B cell (primary cell): ENCODE results near the gene GBE1.

Experiments
- CTCF ChIP-seq: fragments of 200-600 bp; IDR thresholded peaks from one replicate; pipeline ENCODE4 v1.8.0; 2022; ENCODE audit warnings: antibody characterized with exemption, mild to moderate bottlenecking
- EZH2 ChIP-seq: IDR thresholded peaks from 2 replicates; pipeline ENCODE4 v1.6.1; 2012; ENCODE audit warnings: borderline replicate concordance, low read depth, mild to moderate bottlenecking, moderate library complexity, low read length; ENCODE audit not compliant: insufficient read depth, poor library complexity, severe bottlenecking

- TF ChIP-seq CTCF (peak; percentile 96), EZH2 (no peak)
Measured at GRCh38 chr3:81490541-81491288, 270.7 kb downstream of the GBE1 start.
